Right ventricle myocardium superior (tissue), 1 donor: ENCODE results near the gene DCN. TPM values are rescaled to one million over a fixed set of nuclear protein-coding genes. Genes with fewer than 3 reads are reported as not detected.

Experiments used
- ATAC-seq: fragments of 200-7000 bp; cut with Tn5 transposase; one replicate; pipeline ENCODE4 v1.9.1; 2020; ENCODE audit warnings: mild to moderate bottlenecking; ENCODE audit not compliant: poor library complexity
- DNase-seq: peaks from one replicate; pipeline ENCODE4 v3.0.0-alpha.2; 2020
- intact Hi-C: fragments of 100-400 bp; cut with DNase I; formaldehyde crosslinking; loops from one replicate; pipeline ENCODE4 v1.11.2; 2022
- total RNA-seq: library from RNA; stranded (reverse); fragmentation: NEBNext Ultra II Directional; extraction: Animal tissue kit (Norgen Biotek cat#: 25700); gene quantifications from one replicate; pipeline ENCODE4 v1.2.1, GENCODE V29; 2021
- donor health status: DM: no; HTN: yes; CAD: no; lungs with severe emphysema.

The DCN gene
- total RNA-seq, 1 donor from 2014 or later = 800 TPM

DNA sequence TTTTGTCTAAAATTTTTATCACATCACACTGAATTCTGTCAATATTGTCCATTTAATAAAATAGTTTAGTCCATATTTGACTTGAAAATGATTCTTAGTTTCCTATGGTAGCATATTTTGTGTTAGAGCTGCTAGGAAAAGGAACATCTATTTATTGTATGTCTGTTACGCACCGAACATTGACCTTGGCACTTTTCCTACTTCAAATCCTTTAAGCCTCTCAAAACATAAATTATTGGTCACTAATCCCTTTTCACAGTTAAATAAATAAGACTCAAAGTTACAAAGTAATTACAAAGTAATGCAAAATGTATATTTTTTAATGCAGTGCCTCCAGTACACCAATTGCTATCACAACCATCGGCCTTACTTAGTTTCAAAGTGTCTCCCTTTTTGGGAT is 28.5 kb downstream of the DCN start:
- no peak for ATAC-seq
- no peak for DNase-seq
- intact Hi-C loops = no loop called here

DNA sequence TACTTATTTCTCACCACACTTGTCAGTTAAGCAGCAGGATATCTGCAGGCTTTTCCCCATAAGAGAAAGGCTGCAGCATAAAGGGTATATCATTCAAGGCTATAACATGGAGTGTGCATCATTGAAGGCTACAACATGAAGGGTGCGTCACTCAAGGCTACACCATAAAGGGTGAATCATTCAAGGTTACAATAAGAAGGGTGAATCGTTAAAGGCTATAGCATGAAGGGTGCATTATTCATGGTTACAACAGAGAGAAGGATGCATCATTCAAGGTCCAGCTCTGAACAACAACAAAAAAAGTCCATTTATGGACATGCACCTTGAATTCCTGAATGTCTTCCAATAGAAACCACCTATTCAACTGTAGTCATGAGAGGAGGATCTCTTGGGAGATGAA is 38.6 kb downstream of the DCN start:
- ATAC-seq (no peak), DNase-seq (no peak)
- intact Hi-C loops = no loop called here

DNA sequence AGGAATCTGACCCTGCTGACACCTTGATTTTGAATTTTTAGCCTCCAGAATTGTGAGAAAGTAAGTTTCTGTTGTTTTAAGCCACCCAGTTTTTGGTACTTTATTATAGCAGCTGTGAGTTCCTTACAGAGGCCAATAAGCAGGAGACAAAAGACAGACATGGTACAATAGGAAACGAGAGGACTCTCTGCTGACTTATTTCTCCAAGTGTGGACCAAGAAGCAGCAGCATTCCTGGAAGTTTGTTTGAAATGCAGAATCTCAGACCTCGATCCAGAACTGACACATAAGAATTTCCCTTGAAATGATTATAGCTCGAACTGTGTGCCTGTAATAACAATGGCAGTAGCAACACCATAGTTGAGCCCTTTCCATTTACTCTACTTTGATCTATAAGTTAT is 39.4 kb downstream of the DCN start:
- ATAC-seq (no peak), DNase-seq (no peak)
- intact Hi-C loops = no loop called here

DNA sequence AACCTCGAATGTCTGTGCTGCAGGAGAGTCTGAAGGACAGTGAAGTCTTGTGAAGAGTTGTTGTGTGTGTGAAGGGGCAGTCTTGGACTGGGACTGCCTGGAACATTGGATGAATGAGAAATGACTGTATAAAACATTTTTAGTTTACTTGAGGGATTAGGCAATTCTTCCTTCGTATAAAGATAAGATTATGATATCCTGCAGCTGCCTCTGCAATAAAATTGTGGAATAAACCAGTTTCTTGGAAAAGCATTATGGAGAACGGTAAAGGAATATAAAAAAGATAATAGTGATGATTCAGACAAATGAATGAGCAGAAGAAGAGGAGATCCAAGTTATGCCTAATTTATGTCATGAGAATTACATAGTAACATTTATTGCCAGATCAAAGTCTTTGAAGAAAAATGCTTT is 40.4 kb downstream of the DCN start:
- intact Hi-C loops = no loop called here
- DNase-seq = no peak
- ATAC-seq = peak; percentile 70

DNA sequence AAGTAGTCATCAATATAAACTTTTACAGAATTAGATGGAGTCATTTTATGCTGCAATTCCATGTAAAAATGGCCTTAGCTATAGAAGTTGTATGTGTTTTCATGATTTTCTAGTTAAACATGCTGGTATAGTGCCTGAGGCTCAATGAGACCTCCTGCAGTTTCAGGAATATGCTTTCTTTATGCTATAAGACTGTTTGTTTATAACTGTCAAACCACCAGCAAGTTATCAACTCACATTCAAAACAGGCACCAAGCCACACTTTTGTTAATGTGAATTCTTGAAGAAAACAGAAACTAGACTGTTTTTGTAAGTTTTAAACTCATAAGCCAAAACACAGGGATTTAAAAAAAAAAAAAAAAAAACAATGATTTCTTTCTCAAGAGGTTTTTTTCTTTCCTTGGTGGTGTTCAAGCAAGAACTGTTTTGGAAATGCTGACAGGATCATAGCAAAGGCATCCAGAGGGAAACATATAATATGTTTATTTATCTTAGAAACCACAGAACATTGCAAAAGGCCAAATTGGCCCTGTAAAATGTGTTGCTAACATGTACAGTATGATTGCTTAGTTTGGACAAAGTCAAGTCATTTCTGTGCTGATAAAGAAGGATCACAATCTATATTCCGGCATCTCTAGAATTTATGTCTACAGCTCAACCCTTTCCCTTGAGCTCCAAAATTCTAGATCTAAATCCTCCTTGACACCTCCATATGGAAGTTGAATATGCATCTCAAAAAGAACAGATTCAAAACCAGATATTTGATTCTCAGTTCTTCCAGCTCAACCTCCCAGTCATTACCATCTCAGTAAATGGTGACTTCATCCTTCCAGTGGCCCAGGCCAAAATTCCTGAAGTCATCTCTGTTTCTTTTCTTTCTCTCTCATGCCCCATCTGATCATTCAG is 42.3 kb downstream of the DCN start:
- DNase-seq (no peak), ATAC-seq (peak; percentile 75)
- intact Hi-C loops = no loop called here

DNA sequence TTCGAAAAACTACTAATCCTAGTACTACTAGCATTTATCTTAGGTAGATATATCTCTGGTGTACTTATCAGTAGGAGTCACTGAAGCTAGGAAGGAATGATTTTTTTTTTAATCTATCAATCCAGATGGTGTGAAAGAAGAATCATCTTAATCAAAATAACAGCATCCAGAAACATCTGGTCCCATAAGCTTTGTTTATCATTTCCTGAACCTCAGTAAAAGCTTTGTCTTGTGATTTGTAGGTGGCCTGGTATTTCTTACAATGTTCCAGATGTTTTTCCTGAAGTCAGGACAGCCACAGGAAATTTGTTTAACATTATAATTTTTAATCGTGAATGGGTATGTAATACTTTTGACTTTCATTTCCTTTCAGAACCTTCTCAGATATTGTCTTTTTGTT is 43.3 kb downstream of the DCN start:
- ATAC-seq (no peak), DNase-seq (no peak)
- intact Hi-C loops = no loop called here

DNA sequence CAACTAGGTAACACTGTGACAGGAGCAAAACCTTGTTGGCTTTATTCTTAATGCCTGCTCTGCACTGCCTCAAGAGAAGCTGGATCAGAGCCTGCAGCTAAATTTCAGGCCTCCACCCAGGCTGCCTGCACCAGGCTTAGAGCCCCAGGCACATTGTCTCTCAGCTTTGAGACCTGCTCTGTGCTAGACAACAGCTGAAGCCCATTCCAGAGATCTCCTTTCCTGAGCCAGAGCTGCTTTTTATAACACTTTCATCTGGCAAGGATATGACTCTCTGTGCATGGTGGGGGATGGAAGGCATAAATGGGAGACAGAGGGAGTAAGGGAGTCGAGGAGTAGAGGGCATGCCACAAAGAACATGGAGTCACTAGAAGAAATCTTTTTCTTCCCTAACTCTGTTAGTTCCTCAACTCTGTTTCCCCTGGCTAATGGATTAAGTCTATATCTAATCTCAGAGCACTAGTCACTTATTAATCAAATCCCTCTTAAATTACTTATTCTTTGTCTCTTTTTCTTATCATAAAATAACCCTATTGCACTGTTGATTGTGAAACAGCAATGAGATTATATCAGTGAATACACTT is 44.2 kb downstream of the DCN start:
- DNase-seq (peak; percentile 35), ATAC-seq (peak; percentile 14)
- intact Hi-C loops = no loop called here

DNA sequence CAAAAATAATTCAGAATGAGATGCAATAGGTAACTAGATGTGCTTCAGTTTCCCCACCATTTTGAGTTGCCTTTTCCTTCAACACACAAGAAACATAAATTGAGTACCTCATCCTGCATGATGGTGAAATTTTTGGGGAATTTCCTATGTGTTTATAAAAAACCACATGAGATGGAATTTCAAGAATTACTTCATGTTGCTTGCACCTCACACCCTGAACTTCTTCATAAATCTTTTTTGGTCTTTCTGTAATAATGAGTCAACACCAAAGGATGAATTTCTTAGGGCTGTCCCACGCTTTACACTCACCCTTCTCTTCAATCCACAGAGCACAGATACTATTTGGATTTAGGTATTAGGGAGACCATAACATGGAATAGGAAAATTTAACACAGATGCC is 48.7 kb downstream of the DCN start:
- intact Hi-C loops = no loop called here
- no peak for ATAC-seq
- DNase-seq = no peak

DNA sequence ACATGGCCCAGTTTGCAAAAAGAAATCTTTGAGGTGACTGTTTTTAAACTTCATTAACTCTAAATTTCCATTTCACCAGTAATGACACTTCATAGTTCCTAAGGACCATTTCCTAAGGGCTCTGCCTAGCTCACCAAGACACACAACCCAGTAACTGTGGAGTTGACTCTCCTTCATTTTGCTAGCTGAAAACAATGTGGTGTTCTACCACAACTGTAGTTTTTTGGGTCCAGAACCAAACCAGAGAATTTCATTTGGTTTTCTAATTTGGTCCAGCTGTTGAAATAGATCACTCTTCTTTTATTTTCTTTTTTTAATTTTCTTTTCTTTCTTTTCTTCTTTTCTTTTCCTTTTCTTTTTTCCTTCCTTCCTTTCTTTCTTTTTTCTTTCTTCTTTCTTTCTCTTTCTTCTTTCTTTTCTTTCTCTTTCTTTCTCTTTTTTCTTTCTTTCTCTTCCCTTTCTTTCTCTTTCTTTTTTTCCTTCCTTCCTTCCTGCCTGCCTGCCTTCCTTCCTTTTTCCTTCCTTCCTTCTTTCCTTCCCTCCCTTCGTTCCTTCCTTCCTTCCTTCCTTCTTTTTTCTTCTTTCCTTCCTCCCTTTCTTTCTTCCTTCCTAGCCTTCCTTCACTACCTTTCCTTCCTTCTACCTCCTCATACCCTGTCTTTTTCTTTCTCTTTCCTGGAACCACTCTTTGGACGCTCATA is 52.8 kb downstream of the DCN start:
- DNase-seq (no peak), ATAC-seq (no peak)
- intact Hi-C loops = no loop called here

DNA sequence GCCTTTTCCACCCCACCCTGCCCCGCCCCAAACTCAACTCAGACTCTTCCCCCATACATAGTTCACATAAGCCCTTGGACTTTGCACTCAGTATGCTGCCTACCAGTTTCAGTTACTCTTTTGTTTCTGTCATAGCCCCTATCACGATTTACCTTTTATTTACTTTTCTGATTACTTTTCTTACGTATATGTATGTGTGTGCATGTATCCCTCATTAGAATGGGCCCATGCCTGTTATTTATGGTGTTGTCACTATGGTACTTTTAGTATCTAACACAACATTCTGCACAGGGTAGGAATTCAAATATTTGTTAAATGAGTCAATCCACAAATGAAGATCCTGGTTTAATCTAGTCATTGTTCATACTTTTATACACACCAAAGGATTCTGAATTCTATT is 54.9 kb downstream of the DCN start:
- intact Hi-C loops = no loop called here
- no peak for DNase-seq
- ATAC-seq = no peak

DNA sequence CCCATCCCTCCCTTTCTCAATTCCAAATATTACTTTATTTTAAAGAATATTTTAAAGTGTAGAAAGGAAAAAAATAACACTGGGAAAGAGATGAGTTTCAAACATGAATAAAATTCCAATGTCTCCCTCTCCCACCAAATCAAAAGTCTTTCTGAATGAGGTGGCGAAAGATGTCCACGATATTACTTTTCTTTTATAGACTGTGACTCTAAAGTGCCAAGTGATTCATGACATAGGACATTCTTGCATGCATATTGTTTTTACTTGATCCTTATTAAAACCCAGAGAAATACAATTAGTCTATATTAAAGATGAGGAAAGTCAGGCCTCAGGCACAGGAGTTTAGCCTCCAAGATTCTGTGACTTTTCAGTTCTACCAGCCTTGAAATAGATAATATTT is 55.3 kb downstream of the DCN start:
- intact Hi-C loops = no loop called here
- no peak for ATAC-seq
- no peak for DNase-seq

DNA sequence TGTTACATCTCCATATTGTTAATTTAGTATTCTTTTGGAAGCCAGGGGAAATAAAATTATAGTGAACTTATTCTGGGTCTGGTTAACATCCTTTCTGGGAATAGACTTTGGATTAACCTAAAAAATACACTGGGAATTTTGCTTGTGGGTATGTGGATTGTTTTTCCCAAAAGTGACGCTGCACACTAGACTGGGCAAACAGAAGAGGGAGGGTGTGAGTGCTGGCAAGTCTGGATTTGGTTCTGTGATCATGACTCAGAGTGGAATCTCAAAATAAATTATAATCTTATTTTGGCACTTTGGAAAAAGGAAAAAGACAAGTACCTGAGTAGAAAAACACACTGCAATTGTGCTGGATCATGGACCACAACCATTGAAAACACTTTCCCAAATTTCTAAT is 56.1 kb downstream of the DCN start:
- DNase-seq = no peak
- ATAC-seq = no peak
- intact Hi-C loops = no loop called here

DNA sequence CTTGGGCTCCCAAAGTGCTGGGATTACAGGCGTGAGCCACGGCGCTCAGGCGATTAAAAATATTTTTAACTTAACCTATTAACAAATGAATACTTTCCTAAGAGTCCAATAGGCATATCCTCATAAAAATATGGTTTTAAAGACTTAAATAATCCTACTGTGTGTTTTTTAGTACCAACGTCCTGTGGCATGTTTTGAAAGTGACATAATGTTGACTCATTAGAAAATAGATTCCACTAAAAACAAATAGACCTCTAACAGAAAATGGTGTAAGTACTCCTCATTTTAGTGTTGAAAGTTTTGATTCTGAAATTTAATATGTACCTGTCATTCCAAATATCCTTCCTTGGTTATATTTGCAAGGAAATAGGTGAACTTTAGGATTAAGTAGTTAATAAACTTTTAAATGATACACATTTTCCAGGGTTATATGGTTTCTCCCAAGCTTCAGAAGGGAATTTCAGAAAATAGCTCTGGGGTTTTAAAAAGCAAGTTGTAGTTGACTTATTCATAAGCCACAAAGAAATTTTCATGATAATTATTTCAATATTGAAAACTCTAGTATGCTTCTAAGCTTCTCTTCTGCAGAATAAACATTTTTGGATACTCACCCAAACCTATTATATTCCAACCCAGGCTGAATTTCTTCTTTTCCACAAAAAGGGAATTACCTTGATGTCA is 59.2 kb downstream of the DCN start:
- intact Hi-C loops = no loop called here
- ATAC-seq = no peak
- DNase-seq = no peak

DNA sequence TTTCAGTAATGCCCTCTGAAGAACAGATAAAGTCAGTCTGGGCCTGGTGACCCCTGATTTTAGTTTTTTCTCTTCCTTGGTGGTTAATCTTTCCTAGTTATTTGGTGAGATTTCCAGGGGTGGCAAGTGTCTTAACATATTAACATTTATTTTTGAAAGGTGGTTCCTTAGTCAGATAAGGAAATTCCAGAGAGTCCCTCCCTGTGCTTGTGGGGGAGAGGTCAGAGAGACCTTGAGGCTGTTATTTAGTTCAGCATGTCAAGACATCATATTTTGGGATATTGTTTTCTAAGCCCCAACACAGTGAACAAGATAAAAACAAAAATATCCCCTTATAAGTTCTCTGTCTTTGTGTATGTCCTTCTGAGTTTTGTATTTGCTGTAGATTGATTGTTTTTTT is 61.8 kb downstream of the DCN start:
- no peak for ATAC-seq
- no peak for DNase-seq

DNA sequence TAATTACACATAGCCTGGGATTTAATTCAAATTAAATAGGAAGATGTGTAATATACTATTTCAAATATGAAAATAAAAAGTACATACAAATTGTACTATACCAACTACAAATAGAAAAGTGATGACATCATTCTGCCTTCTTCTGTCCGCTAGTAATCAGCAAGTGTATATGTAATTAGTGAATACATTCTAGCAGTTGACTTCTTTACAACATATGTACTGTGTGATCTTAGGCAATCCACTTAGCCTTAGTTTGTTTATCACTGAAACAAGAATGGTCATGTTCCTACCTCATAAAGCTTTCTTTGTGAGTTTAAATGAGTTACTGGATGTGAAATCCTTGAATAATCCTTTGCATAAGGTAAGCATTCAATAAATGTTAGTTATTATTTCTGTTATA is 63.5 kb downstream of the DCN start:
- no peak for ATAC-seq
- intact Hi-C loops = no loop called here
- no peak for DNase-seq

More for the DNA sequence above, 61.8 kb downstream of the DCN start:
- intact Hi-C loops = no loop called here

DNA sequence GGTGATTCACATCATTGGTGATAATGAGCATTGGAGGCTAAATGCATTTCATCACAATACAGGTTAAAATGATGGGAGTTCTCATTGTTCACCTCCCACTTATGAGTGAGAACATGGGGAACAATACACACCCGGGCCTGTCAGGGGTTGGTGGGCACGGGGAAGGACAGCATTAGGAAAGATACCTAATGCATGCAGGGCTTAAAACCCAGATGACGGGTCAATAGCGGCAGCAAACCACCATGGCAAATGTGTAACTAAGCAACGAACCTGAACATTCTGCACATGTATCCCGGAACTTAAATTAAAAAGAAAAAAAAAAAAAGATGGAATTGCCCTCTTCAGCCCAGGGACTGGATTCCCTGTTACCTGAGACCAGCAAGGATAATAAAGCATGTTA is 69.0 kb downstream of the DCN start:
- DNase-seq (no peak), ATAC-seq (no peak)
- intact Hi-C loops = no loop called here

DNA sequence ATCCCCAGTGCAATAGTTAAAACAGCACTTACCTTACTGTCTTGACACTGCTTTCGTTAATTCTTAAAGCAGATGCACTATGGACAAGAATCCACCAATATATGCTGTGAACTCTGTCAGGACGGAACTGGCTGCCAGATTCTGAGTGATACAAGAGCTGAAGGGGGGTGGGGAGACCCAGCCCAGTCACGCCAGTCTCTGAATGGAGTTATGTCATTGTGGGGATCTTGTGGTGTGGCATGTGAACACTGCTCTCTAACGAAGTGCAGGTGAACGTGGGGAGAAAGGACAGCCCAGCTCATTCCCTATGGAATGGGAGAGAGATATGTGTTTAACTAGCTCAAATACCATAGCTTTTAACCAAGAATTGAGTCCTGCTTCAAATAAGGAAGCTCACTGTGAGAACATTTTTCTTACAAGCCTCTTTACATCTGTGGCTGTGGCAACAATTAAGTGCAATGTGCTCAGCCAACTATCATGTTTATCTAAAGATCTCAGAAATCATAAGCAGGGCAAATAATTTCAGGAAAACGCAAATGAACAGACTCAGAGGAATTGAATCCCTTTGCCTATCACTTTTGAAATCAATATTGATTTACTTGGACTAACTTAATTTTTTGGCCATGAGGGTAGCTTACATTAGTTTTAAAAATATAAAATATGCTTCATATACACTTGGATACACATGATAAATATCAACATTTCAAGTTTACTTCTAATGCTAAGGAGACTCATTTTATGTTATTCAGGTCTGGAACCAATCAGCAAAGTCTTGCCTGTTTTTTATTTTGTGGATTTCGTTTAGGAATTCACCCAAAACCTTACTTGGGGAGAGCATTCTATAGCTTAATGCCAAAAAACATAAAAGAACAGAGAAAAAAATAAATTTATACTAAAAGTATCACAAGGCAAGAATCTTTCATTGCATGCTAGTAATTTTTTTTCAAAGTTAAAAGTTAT is 71.0 kb downstream of the DCN start, which contains the start of gene LUM:
LUM (minus strand) TSS at position 129 of the 960 bp plus-strand sequence. CDS start 2,515 bp downstream, outside the sequence.
- intact Hi-C loops = no loop called here
- ATAC-seq (peak; percentile 62), DNase-seq (peak; percentile 57)

DNA sequence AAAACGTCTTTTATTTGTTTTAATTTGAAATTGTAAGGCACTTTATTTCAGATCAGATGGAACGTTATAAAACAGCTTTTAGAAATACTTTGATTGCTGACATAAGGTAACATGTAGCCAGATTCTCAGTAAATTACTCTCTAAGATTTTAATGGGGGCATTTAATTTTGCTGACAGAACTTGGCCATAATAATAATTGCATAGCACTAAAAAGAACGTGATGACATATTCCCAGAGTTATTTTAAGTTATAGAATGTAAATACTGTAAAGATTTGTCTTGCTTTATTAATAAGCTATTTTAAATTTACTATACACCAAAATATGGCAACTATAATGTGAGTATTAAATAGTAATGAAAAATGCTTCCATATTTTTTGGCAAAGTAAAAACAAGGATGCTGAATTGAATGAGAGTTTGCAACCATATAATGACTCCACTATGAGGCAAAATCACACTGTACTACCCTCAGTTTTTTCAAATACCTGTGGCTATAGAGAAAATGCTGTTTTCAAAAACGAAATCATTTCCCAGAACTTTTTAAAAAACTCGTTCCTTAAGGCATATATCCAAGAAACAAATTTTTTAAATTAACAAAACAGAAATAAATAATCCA is 72.2 kb downstream of the DCN start:
- DNase-seq = no peak
- no peak for ATAC-seq
- intact Hi-C loops = no loop called here
